Hepatocyte (in vitro differentiated cells): Measurements from ENCODE around the gene CAVIN3.

Source experiments
- CTCF ChIP-seq: fragments of 200-600 bp; sonication (generic); IDR thresholded peaks from 2 replicates; pipeline ENCODE4 v1.5.1; 2016; ENCODE audit warnings: antibody characterized with exemption, mild to moderate bottlenecking; ENCODE audit not compliant: poor library complexity
- EZH2 ChIP-seq: fragments of 200-600 bp; sonication (generic); IDR thresholded peaks from 2 replicates; pipeline ENCODE4 v1.6.1; 2016; ENCODE audit warnings: antibody characterized with exemption, mild to moderate bottlenecking, borderline replicate concordance
- EZH2phosphoT487 ChIP-seq: fragments of 200-600 bp; sonication (generic); IDR thresholded peaks from one replicate; pipeline ENCODE4 v1.6.1; 2018; ENCODE audit warnings: antibody characterized with exemption, mild to moderate bottlenecking, low read depth, moderate library complexity; ENCODE audit not compliant: unreplicated experiment, severe bottlenecking

- TF ChIP-seq CTCF (no peak), EZH2 (no peak), EZH2phosphoT487 (no peak)
Observed at GRCh38 chr11:6305297-6305696, 15.0 kb downstream of the CAVIN3 start.
